H1 (cell line): ENCODE results near the gene CANT1. TPM values are rescaled to one million over a fixed set of nuclear protein-coding genes. Genes with fewer than 3 reads are reported as not detected.

ENCODE experiments used
- CTCF ChIA-PET: fragments of 300-600 bp; sonication (Branson Sonifier 250); formaldehyde crosslinking; loops from one replicate; lab custom pipeline; 2021; ENCODE audit not compliant: partially characterized antibody; lab: Charles Lee
- POLR2A ChIA-PET: fragments of 300-600 bp; sonication (Branson Sonifier 250); formaldehyde crosslinking; loops from one replicate; lab custom pipeline; 2021; ENCODE audit warnings: inconsistent platforms; ENCODE audit not compliant: partially characterized antibody; lab: Charles Lee
- DNase-seq, 2 experiments: peaks; one replicate each; pipeline versions ENCODE4 v3.0.0 to v3.0.0-alpha.2; 2010 to 2022; ENCODE audit warnings: low spot score in 2 of 2, low read depth in 1 of 2, mixed read lengths in 1 of 2
- FAIRE-seq: peaks from 2 replicates; lab custom pipeline; 2011; peaks lifted over from hg19 to GRCh38; lab: Jason Lieb, UNC
- H2AFZ ChIP-seq: 2 replicates; pipeline ENCODE4 v1.8.1; 2012; ENCODE audit warnings: low read length, inconsistent platforms
- H2AK5ac ChIP-seq: 2 replicates; pipeline ENCODE4 v1.6.1; 2013; ENCODE audit warnings: low read depth, low read length
- H2BK120ac ChIP-seq: replicated peaks from 2 replicates; pipeline ENCODE3; 2013; ENCODE audit warnings: low read depth, low read length, inconsistent platforms
- H2BK12ac ChIP-seq: 2 replicates; pipeline ENCODE4 v1.6.1; 2013; ENCODE audit warnings: low read depth, low read length
- H2BK15ac ChIP-seq: 2 replicates; pipeline ENCODE4 v1.6.1; 2013; ENCODE audit warnings: low read length
- H2BK20ac ChIP-seq: 2 replicates; pipeline ENCODE4 v1.6.1; 2013; ENCODE audit warnings: low read length
- H2BK5ac ChIP-seq: 2 replicates; pipeline ENCODE4 v1.6.1; 2013; ENCODE audit warnings: low read depth, low read length
- H3K14ac ChIP-seq: 2 replicates; pipeline ENCODE4 v1.6.1; 2013; ENCODE audit warnings: inconsistent platforms; ENCODE audit not compliant: insufficient read length
- H3K18ac ChIP-seq: 2 replicates; pipeline ENCODE4 v1.6.1; 2013; ENCODE audit warnings: low read length; ENCODE audit errors: extremely low read depth
- H3K23ac ChIP-seq: 2 replicates; pipeline ENCODE4 v1.6.1; 2013; ENCODE audit warnings: inconsistent platforms; ENCODE audit not compliant: insufficient read length
- H3K23me2 ChIP-seq: 2 replicates; pipeline ENCODE4 v1.6.1; 2013; ENCODE audit warnings: low read depth, low read length
- H3K27ac ChIP-seq: 2 replicates; pipeline ENCODE4 v1.6.1; 2011; ENCODE audit warnings: low read depth, low read length, inconsistent platforms
- H3K27me3 ChIP-seq, 4 experiments: replicated peaks in 1 of 4; 1 replicate in 1 of 4; 2 replicates in 3 of 4; pipeline versions ENCODE4 v1.6.1 to v1.8.1; 2011 to 2013; ENCODE audit warnings: low read length in 3 of 4, mild to moderate bottlenecking in 3 of 4, inconsistent platforms in 2 of 4, mixed read lengths in 2 of 4, moderate library complexity in 1 of 4; ENCODE audit not compliant: control insufficient read depth in 3 of 4, insufficient read depth in 3 of 4; ENCODE audit errors: extremely low read depth in 1 of 4
- H3K36me3 ChIP-seq, 4 experiments: 2 replicates each; pipeline versions ENCODE4 v1.6.1 to v1.8.1; 2011 to 2013; ENCODE audit warnings: mild to moderate bottlenecking in 4 of 4, low read length in 3 of 4, moderate library complexity in 2 of 4, control low read depth in 1 of 4, inconsistent platforms in 1 of 4; ENCODE audit not compliant: insufficient read depth in 4 of 4, control insufficient read depth in 2 of 4
- H3K4ac ChIP-seq: replicated peaks from 2 replicates; pipeline ENCODE3; 2013; ENCODE audit warnings: low read length, low read depth, mixed read lengths, inconsistent platforms; ENCODE audit not compliant: insufficient read length
- H3K4me1 ChIP-seq, 4 experiments: replicated peaks in 1 of 4; 1 replicate in 1 of 4; 2 replicates in 3 of 4; pipeline versions ENCODE4 v1.6.1 to v1.8.1; 2011 to 2013; ENCODE audit warnings: low read length in 3 of 4, inconsistent platforms in 2 of 4, mixed read lengths in 1 of 4; ENCODE audit not compliant: insufficient read depth in 4 of 4, control insufficient read depth in 3 of 4
- H3K4me2 ChIP-seq, 2 experiments: 2 replicates each; pipeline versions ENCODE4 v1.6.1 to v1.8.1; 2011 to 2013; ENCODE audit warnings: low read depth in 2 of 2, low read length in 2 of 2, control low read depth in 1 of 2, inconsistent platforms in 1 of 2, mild to moderate bottlenecking in 1 of 2; ENCODE audit not compliant: insufficient read depth in 1 of 2
- H3K4me3 ChIP-seq, 4 experiments: fragments of 200-600, 300-600 bp in 1 of 4; sonication (generic), shearing (Covaris generic), sonication (Bioruptor Twin) in 1 of 4; 2 replicates each; pipeline versions ENCODE4 v1.5.1 to v1.8.1; 2011 to 2016; ENCODE audit warnings: low read length in 4 of 4, low read depth in 3 of 4, control low read depth in 2 of 4, inconsistent platforms in 2 of 4, mild to moderate bottlenecking in 2 of 4, mixed read lengths in 1 of 4, moderate library complexity in 1 of 4; ENCODE audit not compliant: insufficient read depth in 2 of 4; ENCODE audit errors: extremely low read depth in 1 of 4
- H3K56ac ChIP-seq: replicated peaks from 2 replicates; pipeline ENCODE3; 2013; ENCODE audit warnings: low read depth, mild to moderate bottlenecking, mixed read lengths, low read length, inconsistent platforms; ENCODE audit not compliant: insufficient read length
- H3K79me1 ChIP-seq: 2 replicates; pipeline ENCODE4 v1.6.1; 2013; ENCODE audit warnings: low read depth, low read length, control low read depth
- H3K79me2 ChIP-seq, 2 experiments: 2 replicates each; pipeline versions ENCODE4 v1.6.1 to v1.8.1; 2012 to 2013; ENCODE audit warnings: low read length in 2 of 2, mild to moderate bottlenecking in 2 of 2, inconsistent platforms in 1 of 2; ENCODE audit not compliant: insufficient read depth in 2 of 2, control insufficient read depth in 1 of 2
- H3K9ac ChIP-seq, 4 experiments: replicated peaks in 1 of 4; 1 replicate in 1 of 4; 2 replicates in 3 of 4; pipeline versions ENCODE4 v1.6.1 to v1.8.1; 2011 to 2013; ENCODE audit warnings: low read depth in 3 of 4, low read length in 3 of 4, control low read depth in 2 of 4, mild to moderate bottlenecking in 2 of 4, moderate library complexity in 2 of 4, inconsistent platforms in 1 of 4; ENCODE audit errors: extremely low read depth in 1 of 4
- H3K9me3 ChIP-seq, 2 experiments: 2 replicates each; pipeline versions ENCODE4 v1.6.1 to v1.8.1; 2012 to 2013; ENCODE audit warnings: mild to moderate bottlenecking in 2 of 2, moderate library complexity in 2 of 2, control low read depth in 1 of 2, inconsistent platforms in 1 of 2, low read depth in 1 of 2, low read length in 1 of 2, mixed read lengths in 1 of 2; ENCODE audit not compliant: insufficient read depth in 2 of 2
- H4K20me1 ChIP-seq, 2 experiments: replicated peaks in 1 of 2; 2 replicates each; pipeline versions ENCODE3 to v1.8.1; 2011 to 2013; ENCODE audit warnings: inconsistent platforms in 2 of 2, low read length in 2 of 2, mild to moderate bottlenecking in 1 of 2; ENCODE audit not compliant: insufficient read depth in 2 of 2, control insufficient read depth in 1 of 2
- H4K5ac ChIP-seq: 2 replicates; pipeline ENCODE4 v1.6.1; 2013; ENCODE audit warnings: low read length, low read depth, mixed read lengths, inconsistent platforms; ENCODE audit not compliant: insufficient read length
- H4K8ac ChIP-seq: 2 replicates; pipeline ENCODE4 v1.8.0; 2013; ENCODE audit warnings: mild to moderate bottlenecking, moderate library complexity, low read length, inconsistent platforms; ENCODE audit not compliant: insufficient read depth; ENCODE audit errors: extremely low read depth
- H4K91ac ChIP-seq: replicated peaks from 2 replicates; pipeline ENCODE3; 2013; ENCODE audit warnings: low read length, mixed read lengths, inconsistent platforms; ENCODE audit not compliant: insufficient read length
- BACH1 ChIP-seq: IDR thresholded peaks from 2 replicates; pipeline ENCODE4 v1.6.1; 2012; ENCODE audit warnings: low read length, improper control_type of control experiment
- BCL11A ChIP-seq, 2 experiments: IDR thresholded peaks; one replicate each; pipeline ENCODE4 v1.6.1; 2011; ENCODE audit warnings: low read depth in 2 of 2, low read length in 2 of 2, mild to moderate bottlenecking in 2 of 2
- POLR2A ChIP-seq, 2 experiments: IDR thresholded peaks; 1 replicate in 1 of 2; 2 replicates in 1 of 2; pipeline ENCODE4 v1.6.1; 2011; ENCODE audit warnings: low read depth in 2 of 2, low read length in 2 of 2, mild to moderate bottlenecking in 2 of 2; ENCODE audit errors: control extremely low read depth in 1 of 2
- POLR2AphosphoS5 ChIP-seq: IDR thresholded peaks from 2 replicates; pipeline ENCODE4 v1.6.1; 2011; ENCODE audit warnings: low read depth, low read length
- RAD21 ChIP-seq, 2 experiments: IDR thresholded peaks in 1 of 2; conservative IDR thresholded peaks in 1 of 2; 2 replicates each; pipeline ENCODE4 v1.6.1; 2011; ENCODE audit warnings: low read depth in 2 of 2, low read length in 2 of 2, improper control_type of control experiment in 1 of 2, inconsistent platforms in 1 of 2, mild to moderate bottlenecking in 1 of 2, moderate library complexity in 1 of 2
- RFX5 ChIP-seq: IDR thresholded peaks from 2 replicates; pipeline ENCODE4 v1.6.1; 2011; ENCODE audit warnings: low read depth, low read length, improper control_type of control experiment, borderline replicate concordance
- SIN3A ChIP-seq, 2 experiments: IDR thresholded peaks in 1 of 2; conservative IDR thresholded peaks in 1 of 2; 2 replicates each; pipeline ENCODE4 v1.6.1; 2011 to 2012; ENCODE audit warnings: low read length in 2 of 2, improper control_type of control experiment in 1 of 2, low read depth in 1 of 2, mild to moderate bottlenecking in 1 of 2
- TAF7 ChIP-seq: optimal IDR thresholded peaks from 2 replicates; pipeline ENCODE3; 2011; ENCODE audit warnings: low read depth, mild to moderate bottlenecking, inconsistent platforms, low read length, moderate library complexity, borderline replicate concordance
- TCF12 ChIP-seq: IDR thresholded peaks from 2 replicates; pipeline ENCODE4 v1.6.1; 2011; ENCODE audit warnings: low read depth, mild to moderate bottlenecking, low read length
- ZNF274 ChIP-seq: IDR thresholded peaks from 2 replicates; pipeline ENCODE4 v1.7.0; 2012; ENCODE audit warnings: low read length, borderline replicate concordance; ENCODE audit errors: extremely low read depth
- WGBS, 2 experiments: shearing (Covaris generic) in 1 of 2; methylation state at CpG; one replicate each; pipeline versions ENCODE4 v1.1.6 to v1.1.7; 2013 to 2015; ENCODE audit warnings: low lambda C conversion rate in 2 of 2, mixed read lengths in 2 of 2, inconsistent platforms in 1 of 2, low coverage in 1 of 2, missing lambda C conversion rate in 1 of 2; ENCODE audit not compliant: insufficient replicate concordance in 2 of 2, insufficient coverage in 1 of 2, insufficient read length in 1 of 2; ENCODE audit errors: extremely low coverage in 1 of 2, missing lambda C conversion rate in 1 of 2; 5-methylcytosine and 5-hydroxymethylcytosine counted together
- polyA plus RNA-seq, 7 experiments: library from polyadenylated mRNA; depleted of rRNA in 3 of 7; stranded (reverse) in 5 of 7; unstranded in 2 of 7; fragments of >200 nt in 5 of 7; fragments of 200-250 nt in 2 of 7; gene quantifications; 1 replicate in 5 of 7; 2 replicates in 1 of 7; 4 replicates in 1 of 7; pipeline versions ENCODE4 v1.2.1 to v1.2.3, GENCODE V29; 2011 to 2013; ENCODE audit warnings: missing spikeins in 2 of 7, mixed read lengths in 2 of 7
- total RNA-seq: library from RNA; stranded (reverse); fragmentation: NEBNext Ultra II Directional; extraction: Animal tissue kit (Norgen Biotek cat#: 25700); gene quantifications from 2 replicates; pipeline ENCODE4 v1.2.1, GENCODE V29; 2021
- TF ChIP-seq, protein P1 (sequence below), 3 experiments: IDR thresholded peaks; 1 replicate in 2 of 3; 2 replicates in 1 of 3; pipeline versions ENCODE4 v1.5.1 to v1.6.1; 2011; ENCODE audit warnings: low read length in 3 of 3, mild to moderate bottlenecking in 3 of 3, inconsistent platforms in 2 of 3, low read depth in 1 of 3, moderate library complexity in 1 of 3; ENCODE audit not compliant: insufficient read depth in 1 of 3; ENCODE audit errors: control extremely low read depth in 1 of 3

Gene CANT1
- total and polyA plus RNA-seq, 2 of the 8 experiments (the other 6 are each of a cell fraction or from before 2014, with no cell fraction given) = 23.0 to 32.6 TPM

DNA sequence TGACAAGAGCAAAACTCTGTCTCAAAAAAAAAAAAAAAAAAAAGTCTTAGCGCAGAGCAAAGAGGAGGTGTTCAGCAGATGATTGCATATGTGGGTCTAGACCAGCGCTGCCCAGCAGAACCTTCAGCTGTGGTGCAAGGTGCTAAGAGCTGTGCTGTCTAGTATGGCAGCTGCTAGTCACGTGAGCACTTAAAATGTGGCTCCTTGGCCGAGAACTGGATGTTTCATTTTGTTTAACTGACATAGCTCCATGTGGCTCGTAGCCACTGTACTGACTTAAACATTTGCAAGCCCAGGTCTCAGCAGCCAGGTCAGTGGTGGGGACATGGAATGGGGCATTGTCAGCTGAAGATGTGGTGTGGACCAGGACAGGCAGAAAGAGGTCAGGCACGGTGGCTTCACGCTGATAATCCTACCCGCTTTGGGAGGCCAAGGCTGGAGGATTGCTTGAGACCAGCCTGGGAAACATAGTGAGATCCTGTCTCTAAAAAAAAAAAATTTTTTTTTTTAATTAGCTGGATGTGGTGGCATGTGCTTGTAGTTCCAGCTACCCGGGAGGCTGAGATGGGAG, 23.6 kb upstream of the CANT1 start:
- Histone ChIP-seq H4K8ac (no peak overlapping the region), H3K27ac (no peak overlapping the region), H3K23ac (no peak overlapping the region), H3K14ac (no peak overlapping the region), H3K4me2 (no peak overlapping the region), H3K4me3 (no peak overlapping the region), H2BK120ac (no peak overlapping the region), H3K9me3 (no peaks in the 10 kb centered on the region), H3K56ac (no peak overlapping the region), H3K4me1 (0 out of 7 replicates have a peak, but pooled peaks cover 0 to 3% (median 0%) of the 10 kb centered on the region in 4 experiments), H2AFZ (no peak overlapping the region), H4K91ac (no peak overlapping the region), H3K79me1 (no peaks in the 10 kb centered on the region), H2BK15ac (no peak overlapping the region), H4K5ac (no peak overlapping the region), H3K18ac (no peak overlapping the region), H3K27me3 (peaks cover 0 to 10% (median 5%) of the 10 kb centered on the region in 4 experiments; a peak in 4 of 7 replicates), H3K23me2 (no peaks in the 10 kb centered on the region), H3K36me3 (no peaks in the 10 kb centered on the region), H3K9ac (no peak overlapping the region), H2BK5ac (no peak overlapping the region), H2BK12ac (no peak overlapping the region), H2BK20ac (no peak overlapping the region), H3K79me2 (no peaks in the 10 kb centered on the region), H2AK5ac (no peak overlapping the region), H4K20me1 (peaks cover 2% of the 10 kb centered on the region in 2 experiments), H3K4ac (no peak overlapping the region)
- FAIRE-seq (no peak), DNase-seq (no peak)
- ChIA-PET POLR2A (no interaction called here), CTCF (interaction anchor here (0.7 to 6.8 kb wide), 9 partner anchors 9 to 77 kb away, joined by 3 to 63 read pairs (median 3); no protein-coding TSS in a partner anchor)
- 81% methylated on average over 8 of the region's 9 CpGs; no CpG with 5 or more reads in 1 of the 2 experiments for WGBS, 2 experiments
- no peak for TF ChIP-seq TCF12
- TF ChIP-seq POLR2A (IDR thresholded peaks at IDR 0.05; ENCODE audit: control extremely low read depth in 1 of 2, low read depth in 2 of 2, low read length in 2 of 2) = no peak
- TF ChIP-seq ZNF274 = no peak
- no peak for TF ChIP-seq TAF7
- no peak for TF ChIP-seq SIN3A (conservative IDR thresholded peaks at IDR 0.05 in 1 of 2, IDR thresholded peaks at IDR 0.05 in 1 of 2; ENCODE audit: low read depth in 1 of 2, low read length in 2 of 2)
- no peak for TF ChIP-seq BCL11A (IDR thresholded peaks at IDR 0.05; ENCODE audit: low read depth in 2 of 2, low read length in 2 of 2)
- TF ChIP-seq POLR2AphosphoS5 = no peak
- no peak for TF ChIP-seq RAD21 (IDR thresholded peaks at IDR 0.05 in 1 of 2, conservative IDR thresholded peaks at IDR 0.05 in 1 of 2; ENCODE audit: low read depth in 2 of 2, low read length in 2 of 2)
- no peak for TF ChIP-seq RFX5
- TF ChIP-seq, protein P1, sequence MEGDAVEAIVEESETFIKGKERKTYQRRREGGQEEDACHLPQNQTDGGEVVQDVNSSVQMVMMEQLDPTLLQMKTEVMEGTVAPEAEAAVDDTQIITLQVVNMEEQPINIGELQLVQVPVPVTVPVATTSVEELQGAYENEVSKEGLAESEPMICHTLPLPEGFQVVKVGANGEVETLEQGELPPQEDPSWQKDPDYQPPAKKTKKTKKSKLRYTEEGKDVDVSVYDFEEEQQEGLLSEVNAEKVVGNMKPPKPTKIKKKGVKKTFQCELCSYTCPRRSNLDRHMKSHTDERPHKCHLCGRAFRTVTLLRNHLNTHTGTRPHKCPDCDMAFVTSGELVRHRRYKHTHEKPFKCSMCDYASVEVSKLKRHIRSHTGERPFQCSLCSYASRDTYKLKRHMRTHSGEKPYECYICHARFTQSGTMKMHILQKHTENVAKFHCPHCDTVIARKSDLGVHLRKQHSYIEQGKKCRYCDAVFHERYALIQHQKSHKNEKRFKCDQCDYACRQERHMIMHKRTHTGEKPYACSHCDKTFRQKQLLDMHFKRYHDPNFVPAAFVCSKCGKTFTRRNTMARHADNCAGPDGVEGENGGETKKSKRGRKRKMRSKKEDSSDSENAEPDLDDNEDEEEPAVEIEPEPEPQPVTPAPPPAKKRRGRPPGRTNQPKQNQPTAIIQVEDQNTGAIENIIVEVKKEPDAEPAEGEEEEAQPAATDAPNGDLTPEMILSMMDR (IDR thresholded peaks at IDR 0.05; ENCODE audit: control extremely low read depth in 1 of 3, insufficient read depth in 1 of 3, low read depth in 1 of 3, low read length in 3 of 3) = no peak
- TF ChIP-seq BACH1 = no peak
